ENCODE data around the gene TCF20. TPM values are rescaled to one million over a fixed set of nuclear protein-coding genes. Genes with fewer than 3 reads are reported as not detected.

The TCF20 gene
- total RNA-seq, 2 donors from 2014 or later = 17.8 to 19.7 TPM

- peaks cover 14% of the 10 kb centered on the region for H3K4me1 ChIP-seq
- peak; percentile 72 for ATAC-seq
- peak overlapping the region; percentile 49 to 93 (median 82) for H3K27ac ChIP-seq
- WGBS, 2 donors = 0% methylated on average over 6 of the region's 37 CpGs; no CpG with 5 or more reads in 1 of the 2 donors
- no peaks in the 10 kb centered on the region for H3K27me3 ChIP-seq
- H3K36me3 ChIP-seq (replicated peaks in 1 of 2; ENCODE audit: insufficient read depth in 1 of 2, low read depth in 2 of 2) = no peaks in the 10 kb centered on the region
- peak; percentile 30 to 37 (median 32) for DNase-seq
- no peak for TF ChIP-seq POLR2A (IDR thresholded peaks at IDR 0.05)
- TF ChIP-seq CTCF (IDR thresholded peaks at IDR 0.05) = no peak
- intact Hi-C loops (cut with DNase I) = no loop called here
- H3K4me3 ChIP-seq = peak overlapping the region; percentile 72 to 78
- no peaks in the 10 kb centered on the region for H3K9me3 ChIP-seq
These were observed 310 bp downstream of the TCF20 start for GRCh38 chr22:42270176-42270509.

- peak; percentile 74 for ATAC-seq
These were observed 849 bp downstream of the TCF20 start for GRCh38 chr22:42269432-42270175.

GRCh38 chr22:42268852-42269410 lies 1.5 kb downstream of the TCF20 start:
- intact Hi-C loops (cut with DNase I) = no loop called here
- Histone ChIP-seq H3K36me3 (replicated peaks in 1 of 2; ENCODE audit: insufficient read depth in 1 of 2, low read depth in 2 of 2) (no peaks in the 10 kb centered on the region), H3K4me3 (peak overlapping the region in 1 of 2 donors; percentile 78), H3K27me3 (no peaks in the 10 kb centered on the region), H3K27ac (peak overlapping the region; percentile 49 to 93 (median 82)), H3K9me3 (no peaks in the 10 kb centered on the region), H3K4me1 (peaks cover 14% of the 10 kb centered on the region)
- 2 to 3% methylated on average over 9 of the region's 9 CpGs for WGBS, 2 donors
- TF ChIP-seq POLR2A (IDR thresholded peaks at IDR 0.05) = no peak
- TF ChIP-seq CTCF (IDR thresholded peaks at IDR 0.05) = no peak
- peak in 1 of 4 donors; percentile 3 for DNase-seq
- ATAC-seq = no peak

More at GRCh38 chr22:42269432-42270175, 849 bp downstream of the TCF20 start:
- Histone ChIP-seq H3K4me3 (peak overlapping the region; percentile 72 to 78), H3K4me1 (peaks cover 14% of the 10 kb centered on the region), H3K9me3 (no peaks in the 10 kb centered on the region), H3K36me3 (replicated peaks in 1 of 2; ENCODE audit: insufficient read depth in 1 of 2, low read depth in 2 of 2) (no peaks in the 10 kb centered on the region), H3K27me3 (no peaks in the 10 kb centered on the region), H3K27ac (peak overlapping the region; percentile 49 to 93 (median 82))
- peak; percentile 76 to 85 (median 80) for DNase-seq
- intact Hi-C loops (cut with DNase I) = no loop called here
- WGBS, 2 donors = 0 to 1% methylated on average over 28 to 67 of the region's 70 CpGs
- TF ChIP-seq POLR2A (IDR thresholded peaks at IDR 0.05) = peak; percentile 13 to 31 (median 30)
- peak in 4 of 7 experiments; percentile 21 to 46 (median 32) for TF ChIP-seq CTCF (IDR thresholded peaks at IDR 0.05)

GRCh38 chr22:42265321-42265720 lies 5.1 kb downstream of the TCF20 start:
- Histone ChIP-seq H3K4me1 (peaks cover 17% of the 10 kb centered on the region), H3K27me3 (no peaks in the 10 kb centered on the region), H3K27ac (no peak overlapping the region), H3K9me3 (no peaks in the 10 kb centered on the region), H3K36me3 (replicated peaks in 1 of 2; ENCODE audit: insufficient read depth in 1 of 2, low read depth in 2 of 2) (no peaks in the 10 kb centered on the region), H3K4me3 (no peak overlapping the region)
- intact Hi-C loops (cut with DNase I) = no loop called here
- TF ChIP-seq CTCF (IDR thresholded peaks at IDR 0.05) (no peak), POLR2A (IDR thresholded peaks at IDR 0.05) (no peak)
- DNase-seq = no peak
- ATAC-seq = no peak
- WGBS, 2 donors = 73 to 74% methylated on average over 2 of the region's 2 CpGs
